HEK293 (cell line): ENCODE data around the gene PEX3.

Experiments used
- CTCF ChIP-seq: fragments of 450-650 bp; formaldehyde crosslinking; IDR thresholded peaks from 2 replicates; pipeline ENCODE4 v1.5.1; 2016; ENCODE audit warnings: missing biosample characterization, missing genetic modification characterization
- ZBTB7A ChIP-seq: fragments of 450-650 bp; formaldehyde crosslinking; IDR thresholded peaks from 2 replicates; pipeline ENCODE4 v1.5.1; 2016; ENCODE audit warnings: low read depth, missing biosample characterization, missing genetic modification characterization
- ZNF114 ChIP-seq: fragments of 450-650 bp; formaldehyde crosslinking; IDR thresholded peaks from 2 replicates; pipeline ENCODE4 v1.5.0; 2017; ENCODE audit warnings: missing biosample characterization, missing genetic modification characterization
- ZNF155 ChIP-seq: fragments of 450-650 bp; formaldehyde crosslinking; IDR thresholded peaks from 2 replicates; pipeline ENCODE4 v1.5.1; 2016; ENCODE audit warnings: missing biosample characterization, missing genetic modification characterization
- ZNF2 ChIP-seq: fragments of 450-650 bp; formaldehyde crosslinking; IDR thresholded peaks from 2 replicates; pipeline ENCODE4 v1.5.1; 2016; ENCODE audit warnings: missing biosample characterization, missing genetic modification characterization
- ZNF202 ChIP-seq: fragments of 450-650 bp; formaldehyde crosslinking; IDR thresholded peaks from 2 replicates; pipeline ENCODE4 v1.5.1; 2016; ENCODE audit warnings: missing biosample characterization, missing genetic modification characterization, borderline replicate concordance
- ZNF660 ChIP-seq: fragments of 450-650 bp; IDR thresholded peaks from 2 replicates; pipeline ENCODE4 v1.5.1; 2018; ENCODE audit warnings: missing biosample characterization, mild to moderate bottlenecking, missing genetic modification characterization
- ZNF707 ChIP-seq: fragments of 450-650 bp; formaldehyde crosslinking; IDR thresholded peaks from 2 replicates; pipeline ENCODE4 v1.5.1; 2016; ENCODE audit warnings: missing biosample characterization, missing genetic modification characterization
- TF ChIP-seq, protein P1 (sequence below): fragments of 450-650 bp; formaldehyde crosslinking; IDR thresholded peaks from 2 replicates; pipeline ENCODE4 v1.5.1; 2016; ENCODE audit warnings: missing biosample characterization, missing genetic modification characterization

DNA sequence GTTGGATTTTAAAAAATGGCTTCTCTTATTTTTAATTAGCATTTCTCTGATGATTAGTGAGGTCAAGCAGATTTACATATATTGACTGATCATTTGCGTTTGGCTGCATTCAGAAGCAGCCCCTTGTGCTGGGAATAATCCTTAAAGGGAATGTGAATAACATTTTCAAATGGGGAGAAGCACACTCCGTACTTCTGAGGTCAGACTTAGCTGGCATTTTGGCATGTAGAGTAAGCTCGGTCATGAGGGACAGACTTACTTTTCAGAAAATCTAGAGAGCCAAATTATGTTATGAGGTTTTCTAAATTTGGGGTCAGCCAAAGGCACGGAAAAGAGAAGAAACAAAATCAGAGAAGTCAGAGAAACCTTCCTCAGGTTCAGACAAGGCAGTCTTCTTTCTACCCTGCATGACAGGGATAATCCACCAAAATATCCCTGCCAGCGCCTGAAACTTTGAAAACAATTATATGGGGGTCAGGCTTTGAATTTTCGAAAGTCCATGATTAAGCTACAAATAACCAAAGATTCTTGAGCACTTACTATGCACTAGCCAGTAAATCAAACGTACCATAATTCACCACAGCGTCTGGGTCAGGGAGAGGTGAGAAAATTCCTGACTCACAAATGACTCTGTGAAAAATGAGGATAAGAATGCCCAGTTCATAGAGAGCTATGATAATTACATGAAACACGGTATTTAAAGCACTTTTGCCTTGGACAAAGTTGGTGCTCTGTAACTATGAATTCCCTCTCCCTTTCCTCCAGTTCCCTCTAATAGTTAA lies 45.0 kb upstream of the PEX3 start:
- TF ChIP-seq CTCF (tag by site-specific recombination), result no peak
- TF ChIP-seq ZNF2 (tag by site-specific recombination), result no peak
- no peak for TF ChIP-seq ZNF114
- TF ChIP-seq ZNF155 (tag by site-specific recombination), result no peak
- TF ChIP-seq, protein P1, sequence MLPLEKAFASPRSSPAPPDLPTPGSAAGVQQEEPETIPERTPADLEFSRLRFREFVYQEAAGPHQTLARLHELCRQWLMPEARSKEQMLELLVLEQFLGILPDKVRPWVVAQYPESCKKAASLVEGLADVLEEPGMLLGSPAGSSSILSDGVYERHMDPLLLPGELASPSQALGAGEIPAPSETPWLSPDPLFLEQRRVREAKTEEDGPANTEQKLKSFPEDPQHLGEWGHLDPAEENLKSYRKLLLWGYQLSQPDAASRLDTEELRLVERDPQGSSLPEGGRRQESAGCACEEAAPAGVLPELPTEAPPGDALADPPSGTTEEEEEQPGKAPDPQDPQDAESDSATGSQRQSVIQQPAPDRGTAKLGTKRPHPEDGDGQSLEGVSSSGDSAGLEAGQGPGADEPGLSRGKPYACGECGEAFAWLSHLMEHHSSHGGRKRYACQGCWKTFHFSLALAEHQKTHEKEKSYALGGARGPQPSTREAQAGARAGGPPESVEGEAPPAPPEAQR (tag by site-specific recombination), result no peak
- TF ChIP-seq ZNF660 (tag by site-specific recombination), result no peak
- TF ChIP-seq ZBTB7A (tag by site-specific recombination), result no peak
- no peak for TF ChIP-seq ZNF707 (tag by site-specific recombination)
- TF ChIP-seq ZNF202 (tag by site-specific recombination), result no peak
